Panc1 (cell line): ENCODE results near the gene MTMR2. TPM values are rescaled to one million over a fixed set of nuclear protein-coding genes. Genes with fewer than 3 reads are reported as not detected.

ENCODE experiments used
- ATAC-seq: fragments of 200-7000 bp; cut with Tn5 transposase; 2 replicates; pipeline ENCODE4 v1.9.1; 2020; ENCODE audit warnings: mild to moderate bottlenecking, moderate library complexity
- BruUV-seq: library from RNA; stranded (reverse); fragments of 400-500 nt; replicated peaks from 2 replicates; lab custom pipeline; 2021; lab: Mats Ljungman, UMichigan
- CTCF ChIA-PET: fragments of 300-600 bp; sonication (Branson Sonifier 250); formaldehyde crosslinking; loops from one replicate; lab custom pipeline; 2022; ENCODE audit warnings: antibody characterized with exemption; lab: Charles Lee
- POLR2A ChIA-PET: fragments of 300-600 bp; sonication (Branson Sonifier 250); formaldehyde crosslinking; loops from one replicate; lab custom pipeline; 2022; ENCODE audit warnings: antibody characterized with exemption; lab: Charles Lee
- DNase-seq: peaks from one replicate; pipeline ENCODE4 v3.0.0-alpha.2; 2010; ENCODE audit warnings: low read depth, low spot score
- H3K27ac ChIP-seq: 2 replicates; pipeline ENCODE4 v1.5.1; 2011; ENCODE audit warnings: mild to moderate bottlenecking, low read length, inconsistent platforms
- H3K27me3 ChIP-seq: fragments of 200-500 bp; sonication (Bioruptor generic); 2 replicates; pipeline ENCODE4 v1.6.0; 2014; ENCODE audit warnings: low read length, inconsistent platforms; ENCODE audit not compliant: control insufficient read depth, insufficient read depth
- H3K36me3 ChIP-seq: fragments of 200-500 bp; sonication (Bioruptor generic); 2 replicates; pipeline ENCODE4 v1.5.1; 2014; ENCODE audit warnings: inconsistent platforms, mild to moderate bottlenecking, low read length, moderate library complexity; ENCODE audit not compliant: control insufficient read depth, insufficient read depth
- H3K4me1 ChIP-seq: 2 replicates; pipeline ENCODE4 v1.5.1; 2011; ENCODE audit warnings: inconsistent platforms, mild to moderate bottlenecking, low read length, moderate library complexity; ENCODE audit not compliant: control insufficient read depth, insufficient read depth
- H3K4me3 ChIP-seq, 2 experiments: 2 replicates each; pipeline ENCODE4 v1.5.1; 2011 to 2012; ENCODE audit warnings: low read depth in 2 of 2, low read length in 2 of 2, mild to moderate bottlenecking in 2 of 2, inconsistent platforms in 1 of 2, moderate library complexity in 1 of 2
- H3K9me3 ChIP-seq: fragments of 200-500 bp; sonication (Bioruptor generic); 2 replicates; pipeline ENCODE4 v1.5.1; 2014; ENCODE audit warnings: low read depth, mild to moderate bottlenecking, inconsistent platforms, low read length, moderate library complexity; ENCODE audit not compliant: control insufficient read depth, insufficient read depth
- CTCF ChIP-seq: fragments of 450-650 bp; IDR thresholded peaks from 2 replicates; pipeline ENCODE4 v1.5.1; 2017; ENCODE audit warnings: mild to moderate bottlenecking
- POLR2AphosphoS5 ChIP-seq: IDR thresholded peaks from 2 replicates; pipeline ENCODE4 v1.6.1; 2012; ENCODE audit warnings: mild to moderate bottlenecking, low read depth, low read length, moderate library complexity
- REST ChIP-seq, 2 experiments: IDR thresholded peaks; 2 replicates each; pipeline ENCODE4 v1.6.1; 2011 to 2012; ENCODE audit warnings: low read depth in 2 of 2, control low read depth in 1 of 2, low read length in 1 of 2, mild to moderate bottlenecking in 1 of 2, moderate library complexity in 1 of 2; ENCODE audit not compliant: insufficient read depth in 1 of 2
- SIN3A ChIP-seq: IDR thresholded peaks from 2 replicates; pipeline ENCODE4 v1.6.1; 2012; ENCODE audit warnings: low read depth, mild to moderate bottlenecking, low read length, moderate library complexity, borderline replicate concordance; ENCODE audit not compliant: insufficient read depth
- TCF7L2 ChIP-seq: IDR thresholded peaks from 2 replicates; pipeline ENCODE4 v1.6.1; 2011; ENCODE audit warnings: mild to moderate bottlenecking, low read depth, low read length, inconsistent platforms
- in situ Hi-C: cut with HindIII; loops from 2 replicates; pipeline ENCODE4 v1.10.0; 2016; ENCODE audit warnings: low sequenced_read_pairs, low pct_unique_long_range_greater_than_20kb
- intact Hi-C: fragments of 100-400 bp; cut with micrococcal nuclease; formaldehyde crosslinking; loops from one replicate; pipeline ENCODE4 v1.10.0; 2022; ENCODE audit not compliant: unreplicated experiment
- total RNA-seq: library from RNA; stranded (reverse); gene quantifications from one replicate; pipeline ENCODE4 v1.2.1, GENCODE V29; 2021; ENCODE audit not compliant: unreplicated experiment

MTMR2 gene
- total RNA-seq, 1 experiment from 2014 or later = 44.8 TPM

- ATAC-seq (no peak), DNase-seq (no peak)
- intact Hi-C loops (loop anchor here (5.0 kb wide), 1 partner anchor 636 kb away; no protein-coding TSS in a partner anchor), in situ Hi-C loops (no loop called here)
- ChIA-PET POLR2A (interaction anchor here (0.5 to 0.9 kb wide), 2 partner anchors 216 to 310 kb away, joined by 3 read pairs; no protein-coding TSS in a partner anchor), CTCF (interaction anchor here (0.9 kb wide), 1 partner anchor 636 kb away, joined by 3 read pairs; no protein-coding TSS in a partner anchor)
- Histone ChIP-seq H3K4me3 (peak overlapping the region; percentile 90 to 99), H3K4me1 (peaks cover 27% of the 10 kb centered on the region), H3K36me3 (peaks cover 20% of the 10 kb centered on the region), H3K27ac (peak overlapping the region; percentile 97), H3K27me3 (no peaks in the 10 kb centered on the region), H3K9me3 (no peaks in the 10 kb centered on the region)
- BruUV-seq = no TSS peak
- TF ChIP-seq POLR2AphosphoS5 (no peak), TCF7L2 (no peak), REST (IDR thresholded peaks at IDR 0.05; ENCODE audit: insufficient read depth in 1 of 2, low read depth in 2 of 2, low read length in 1 of 2) (no peak)
These were observed 132.8 kb downstream of the MTMR2 start for GRCh38 chr11:95790933-95791708.

GRCh38 chr11:95790123-95790932, 133.6 kb downstream of the MTMR2 start, which contains the start of gene CEP57:
CEP57 (plus strand) TSS chr11:95790498; CDS start chr11:95790699, 201 bp downstream.
- Histone ChIP-seq H3K27me3 (no peaks in the 10 kb centered on the region), H3K4me3 (peak within 1 kb of the TSS; percentile 90 to 99), H3K4me1 (peaks cover 27% of the 10 kb centered on the region), H3K27ac (peak within 1 kb of the TSS; percentile 97), H3K36me3 (peaks cover 28% of the 10 kb centered on the region), H3K9me3 (no peaks in the 10 kb centered on the region)
- ChIA-PET CTCF (no interaction called here), POLR2A (interaction anchor here (0.6 to 0.9 kb wide), 2 partner anchors 311 to 1305 kb away, joined by 3 read pairs; no protein-coding TSS in a partner anchor)
- intact Hi-C loops = loop anchor here (5.0 kb wide), 1 partner anchor 637 kb away; no protein-coding TSS in a partner anchor
- 0 out of 2 replicates have a peak, but pooled peaks have one; percentile 61 for TF ChIP-seq SIN3A
- peak; percentile 95 for TF ChIP-seq TCF7L2
- TF ChIP-seq CTCF = no peak
- TF ChIP-seq POLR2AphosphoS5 = peak; percentile 86
- TF ChIP-seq REST (IDR thresholded peaks at IDR 0.05; ENCODE audit: insufficient read depth in 1 of 2, low read depth in 2 of 2, low read length in 1 of 2) = no peak
- peak; percentile 95 for DNase-seq
- peak; percentile 89 for ATAC-seq
- no TSS peak for BruUV-seq
- in situ Hi-C loops = no loop called here
